ENCODE results near the gene ORC5. TPM values are rescaled to one million over a fixed set of nuclear protein-coding genes. Genes with fewer than 3 reads are reported as not detected.

The ORC5 gene
- total and polyA plus RNA-seq, 2 donors (not counting 1 experiment from before 2014, with no cell fraction given) = 12.1 to 18.8 TPM

GRCh38 chr7:104089061-104089460, 118.8 kb downstream of the ORC5 start:
- TF ChIP-seq EZH2 (IDR thresholded peaks at IDR 0.05; ENCODE audit: low read length, missing control alignments) (no peak), CTCF (conservative IDR thresholded peaks at IDR 0.05 in 1 of 2, IDR thresholded peaks at IDR 0.05 in 1 of 2; ENCODE audit: low read depth in 1 of 2, low read length in 2 of 2) (no peak)
- no peak overlapping the region for H3K9ac ChIP-seq (ENCODE audit: insufficient read depth, low read length)

More at GRCh38 chr7:104089061-104089460, 118.8 kb downstream of the ORC5 start:
- no peaks in the 10 kb centered on the region for H3K36me3 ChIP-seq (ENCODE audit: control insufficient read depth, insufficient read depth, low read length)
- DNase-seq (ENCODE audit: low read depth in 2 of 2) = no peak
- no peaks in the 10 kb centered on the region for H3K27me3 ChIP-seq (ENCODE audit: control insufficient read depth, insufficient read depth, low read length)
- no peak overlapping the region for H2AFZ ChIP-seq (ENCODE audit: low read length)
- no peak overlapping the region for H3K27ac ChIP-seq (ENCODE audit: insufficient read depth, low read length)
- no peaks in the 10 kb centered on the region for H3K4me1 ChIP-seq (ENCODE audit: control insufficient read depth, extremely low read depth, insufficient read depth, low read length)
- H3K79me2 ChIP-seq (ENCODE audit: control insufficient read depth, insufficient read depth, low read length) = no peaks in the 10 kb centered on the region
- H3K9me3 ChIP-seq (ENCODE audit: control insufficient read depth, insufficient read depth, low read depth, low read length) = no peaks in the 10 kb centered on the region
- H4K20me1 ChIP-seq (ENCODE audit: control insufficient read depth, extremely low read depth, insufficient read depth, low read length) = no peaks in the 10 kb centered on the region
- H3K4me2 ChIP-seq (ENCODE audit: extremely low read depth, insufficient read depth, low read length) = no peak overlapping the region
- no peak overlapping the region for H3K4me3 ChIP-seq (replicated peaks in 1 of 4; ENCODE audit: control extremely low read depth in 1 of 4, insufficient read depth in 1 of 4, low read depth in 3 of 4, low read length in 4 of 4)

Other genes with a start within 250 kb of the ORC5 start
- 0.33 and 1.8 TPM in 2 replicates for gene RELN, start 218.4 kb downstream of the ORC5 start, total RNA-seq
- 8.6 and 31.8 TPM in 2 replicates for gene RELN, start 218.4 kb downstream of the ORC5 start, polyA plus RNA-seq
- gene LHFPL3, start 120.6 kb upstream of the ORC5 start, total RNA-seq = not detected in 2 replicates
- not detected in 2 replicates for gene LHFPL3, start 120.6 kb upstream of the ORC5 start, polyA plus RNA-seq

Data from fibroblast of lung (primary cell).